Ectodermal cell (in vitro differentiated cells): ENCODE data around the gene PRKCSH.

Experiments
- H3K27ac ChIP-seq: 2 replicates; pipeline ENCODE4 v1.7.0; 2013; ENCODE audit warnings: mild to moderate bottlenecking, low read depth, low read length; ENCODE audit not compliant: insufficient read depth, poor library complexity, severe bottlenecking
- H3K27me3 ChIP-seq: 2 replicates; pipeline ENCODE4 v1.7.0; 2013; ENCODE audit warnings: mild to moderate bottlenecking, low read length; ENCODE audit not compliant: insufficient read depth, control insufficient read depth, poor library complexity, severe bottlenecking
- H3K36me3 ChIP-seq: one replicate; pipeline ENCODE4 v1.7.0; 2013; ENCODE audit warnings: low read length; ENCODE audit not compliant: control insufficient read depth, insufficient read depth
- H3K4me1 ChIP-seq: one replicate; pipeline ENCODE4 v1.7.0; 2013; ENCODE audit warnings: low read length; ENCODE audit not compliant: control insufficient read depth, insufficient read depth
- H3K4me3 ChIP-seq: 2 replicates; pipeline ENCODE4 v1.7.0; 2013; ENCODE audit warnings: low read depth, low read length, control low read depth; ENCODE audit not compliant: insufficient read depth
- H3K9me3 ChIP-seq: 2 replicates; pipeline ENCODE4 v1.7.0; 2013; ENCODE audit warnings: mild to moderate bottlenecking, low read length, moderate library complexity; ENCODE audit not compliant: control insufficient read depth
- WGBS, 2 experiments: methylation state at CpG; one replicate each; pipeline ENCODE4 v1.1.7; 2013; ENCODE audit warnings: missing lambda C conversion rate in 2 of 2; 5-methylcytosine and 5-hydroxymethylcytosine counted together

PRKCSH gene

GRCh38 chr19:11478167-11479089, 43.0 kb downstream of the PRKCSH start:
- H3K4me1 ChIP-seq = peaks cover 8% of the 10 kb centered on the region
- H3K36me3 ChIP-seq = no peaks in the 10 kb centered on the region
- H3K27me3 ChIP-seq = peaks cover 46% of the 10 kb centered on the region
- no peak overlapping the region for H3K27ac ChIP-seq
- no peaks in the 10 kb centered on the region for H3K9me3 ChIP-seq
- 81 to 83% methylated on average over 19 of the region's 19 CpGs for WGBS, 2 experiments
- H3K4me3 ChIP-seq = no peak overlapping the region

GRCh38 chr19:11479090-11479897, 43.9 kb downstream of the PRKCSH start:
- H3K36me3 ChIP-seq = no peaks in the 10 kb centered on the region
- peaks cover 46% of the 10 kb centered on the region for H3K27me3 ChIP-seq
- WGBS, 2 experiments = 16 to 17% methylated on average over 62 of the region's 62 CpGs
- no peak overlapping the region for H3K4me3 ChIP-seq
- H3K9me3 ChIP-seq = no peaks in the 10 kb centered on the region
- peaks cover 8% of the 10 kb centered on the region for H3K4me1 ChIP-seq
- H3K27ac ChIP-seq = no peak overlapping the region

GRCh38 chr19:11479898-11480714, 44.7 kb downstream of the PRKCSH start:
- Histone ChIP-seq H3K27me3 (peaks cover 46% of the 10 kb centered on the region), H3K27ac (no peak overlapping the region), H3K9me3 (no peaks in the 10 kb centered on the region), H3K4me1 (peaks cover 8% of the 10 kb centered on the region), H3K4me3 (peak overlapping the region; percentile 16), H3K36me3 (no peaks in the 10 kb centered on the region)
- 14% methylated on average over 86 of the region's 86 CpGs for WGBS, 2 experiments

- peak within 1 kb of the TSS; percentile 16 for H3K4me3 ChIP-seq
- H3K4me1 ChIP-seq = peaks cover 8% of the 10 kb centered on the region
- H3K9me3 ChIP-seq = no peaks in the 10 kb centered on the region
- H3K36me3 ChIP-seq = no peaks in the 10 kb centered on the region
- H3K27ac ChIP-seq = no peak within 1 kb of the TSS
- 15 to 16% methylated on average over 76 to 77 of the region's 77 CpGs for WGBS, 2 experiments
- H3K27me3 ChIP-seq = peaks cover 46% of the 10 kb centered on the region
Observed at GRCh38 chr19:11480715-11481533, 45.5 kb downstream of the PRKCSH start, which contains the start of gene ELAVL3. ELAVL3 (minus strand) TSS chr19:11481046; CDS start chr19:11480608, 438 bp downstream.

GRCh38 chr19:11481534-11482383, 46.3 kb downstream of the PRKCSH start:
- Histone ChIP-seq H3K4me3 (peak overlapping the region; percentile 31), H3K4me1 (peaks cover 8% of the 10 kb centered on the region), H3K27me3 (peaks cover 46% of the 10 kb centered on the region), H3K27ac (no peak overlapping the region), H3K36me3 (no peaks in the 10 kb centered on the region), H3K9me3 (no peaks in the 10 kb centered on the region)
- WGBS, 2 experiments = 11 to 12% methylated on average over 50 of the region's 50 CpGs

GRCh38 chr19:11482384-11483050, 47.1 kb downstream of the PRKCSH start:
- Histone ChIP-seq H3K4me1 (peaks cover 8% of the 10 kb centered on the region), H3K36me3 (no peaks in the 10 kb centered on the region), H3K4me3 (peak overlapping the region; percentile 31), H3K9me3 (no peaks in the 10 kb centered on the region), H3K27me3 (peaks cover 46% of the 10 kb centered on the region), H3K27ac (no peak overlapping the region)
- 5 to 6% methylated on average over 58 of the region's 58 CpGs for WGBS, 2 experiments

- H3K4me1 ChIP-seq = peaks cover 8% of the 10 kb centered on the region
- no peak overlapping the region for H3K4me3 ChIP-seq
- no peaks in the 10 kb centered on the region for H3K36me3 ChIP-seq
- no peak overlapping the region for H3K27ac ChIP-seq
- no peaks in the 10 kb centered on the region for H3K9me3 ChIP-seq
- WGBS, 2 experiments = 94 to 97% methylated on average over 57 of the region's 57 CpGs
- H3K27me3 ChIP-seq = peaks cover 46% of the 10 kb centered on the region
Observed at GRCh38 chr19:11483366-11484111, 48.1 kb downstream of the PRKCSH start.

GRCh38 chr19:11485245-11485837, 49.9 kb downstream of the PRKCSH start:
- WGBS, 2 experiments = 93 to 94% methylated on average over 13 of the region's 13 CpGs
- Histone ChIP-seq H3K9me3 (no peaks in the 10 kb centered on the region), H3K27me3 (peaks cover 28% of the 10 kb centered on the region), H3K4me1 (peaks cover 4% of the 10 kb centered on the region), H3K27ac (no peak overlapping the region), H3K4me3 (no peak overlapping the region), H3K36me3 (no peaks in the 10 kb centered on the region)
